Stimulated activated CD4-positive, alpha-beta T cell treated with anti-CD3 and anti-CD28 coated beads, Interleukin-12 subunit alpha, Interleukin-12 subunit beta, amount 100 ng/mL, for 4 hours (primary cell): ENCODE results near the gene ZEB1.
"Not testable (repeated sequence)": the region's sequence is repeated elsewhere in the genome, so short reads cannot be mapped to it uniquely, and the experiment has no call there.

Experiments used
- DNase-seq: peaks from one replicate; pipeline ENCODE4 v3.0.0-alpha.2; 2020

ZEB1 gene

DNA sequence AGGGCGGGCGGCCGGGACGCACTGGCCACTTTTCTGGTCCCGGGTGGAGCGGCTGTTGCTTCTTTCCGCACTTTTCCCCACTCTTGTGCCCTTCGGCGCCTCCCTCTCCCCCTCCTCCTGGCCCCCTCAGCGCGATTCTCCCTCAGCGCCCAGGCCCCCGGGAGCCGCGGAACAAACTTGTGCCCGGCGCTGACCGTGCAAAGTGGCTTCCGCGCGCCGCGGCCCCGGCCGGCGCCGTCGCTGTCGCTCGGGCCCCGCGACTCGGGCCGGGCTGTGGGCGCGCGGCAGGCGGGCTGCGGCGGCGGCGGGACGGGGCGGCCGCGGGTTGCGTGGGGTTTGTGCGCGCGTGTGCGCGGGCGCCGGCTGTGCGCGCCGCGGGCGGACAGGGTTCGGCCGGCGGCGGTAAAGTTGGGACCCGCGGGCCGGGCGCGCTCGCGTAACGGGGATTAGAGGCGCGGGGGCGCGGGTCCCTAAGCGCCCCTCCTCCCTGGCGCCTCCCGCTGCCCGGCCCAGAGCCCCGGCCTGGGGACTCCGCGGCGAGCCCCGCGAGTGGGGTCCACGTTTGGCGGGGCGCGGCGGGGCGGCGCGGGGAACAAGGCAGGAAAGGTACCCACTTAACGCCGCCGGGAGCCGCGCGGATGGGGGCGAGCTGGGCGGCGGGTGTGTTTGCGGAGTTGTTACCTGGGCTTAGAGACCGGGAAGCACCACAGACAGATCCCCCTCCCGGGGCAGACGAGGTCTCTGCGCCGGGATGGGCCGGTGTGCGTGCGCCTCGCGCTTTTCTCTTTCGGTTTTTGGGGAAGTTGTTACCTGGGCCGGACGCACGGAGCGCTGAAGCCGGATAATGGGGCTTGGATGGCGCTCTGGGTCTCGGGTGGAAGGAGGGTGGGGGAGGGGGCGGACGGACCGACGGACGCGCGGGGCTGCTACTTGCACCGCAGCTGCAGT, 860 bp downstream of the ZEB1 start:
- DNase-seq, result peak; percentile 51

DNA sequence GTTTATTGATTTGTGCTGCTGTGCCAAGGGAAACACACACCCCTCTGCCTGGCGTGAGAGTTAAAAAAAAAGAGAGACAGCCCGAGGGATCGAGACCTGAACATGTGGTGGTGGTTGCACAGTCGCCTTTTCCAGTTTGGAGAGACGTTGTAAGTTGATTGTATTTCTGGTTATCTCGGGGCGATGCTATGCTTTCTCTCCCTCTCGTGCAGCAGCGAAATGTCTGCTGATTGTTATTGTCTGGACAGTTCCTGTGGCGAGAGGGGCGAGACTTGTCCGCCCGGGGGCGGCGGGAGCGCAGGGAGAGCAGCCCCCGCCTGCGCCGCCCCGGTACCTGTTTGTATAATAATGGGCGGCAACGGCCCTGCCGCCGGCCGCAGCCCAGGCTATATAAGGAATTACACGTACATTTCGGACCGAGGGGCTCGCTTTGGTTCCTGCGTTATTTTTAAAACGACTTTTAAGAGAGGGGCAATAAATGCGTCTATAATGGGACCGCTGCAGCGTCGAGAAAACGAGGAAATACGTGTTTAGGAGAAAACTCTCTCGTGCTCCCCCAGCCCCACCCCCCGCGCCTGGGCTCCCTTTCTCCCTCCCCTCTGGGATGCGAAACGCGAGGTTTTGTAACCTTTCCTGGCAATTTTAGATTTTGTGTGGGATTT, 1.7 kb downstream of the ZEB1 start:
- peak; percentile 11 for DNase-seq

DNA sequence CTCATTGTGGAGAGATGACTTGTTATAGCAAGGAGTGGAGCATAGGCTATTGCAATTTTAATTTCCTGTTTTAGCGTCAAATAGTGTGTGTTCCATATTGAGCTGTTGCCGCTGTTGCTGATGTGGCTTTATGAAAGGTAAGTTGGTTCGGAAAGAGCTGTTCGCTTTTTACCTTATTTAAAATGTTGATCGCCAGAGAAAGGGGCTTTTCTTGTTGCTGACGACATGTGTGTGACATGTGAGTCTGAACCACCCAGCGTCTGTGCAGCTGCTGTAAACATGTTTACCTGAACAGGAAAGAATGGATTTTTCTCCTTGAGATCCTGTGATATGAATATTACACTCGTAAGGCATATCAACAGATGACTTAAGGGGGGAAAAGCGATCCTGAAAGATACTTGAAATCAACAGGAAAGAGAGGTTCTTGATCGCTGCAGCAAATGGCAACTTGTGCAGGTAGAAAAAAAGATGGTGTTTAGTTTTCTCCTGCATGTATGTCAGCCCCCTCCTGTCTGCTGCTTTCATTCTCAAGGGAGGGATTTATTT, 2.5 kb downstream of the ZEB1 start:
- DNase-seq, result no peak

DNA sequence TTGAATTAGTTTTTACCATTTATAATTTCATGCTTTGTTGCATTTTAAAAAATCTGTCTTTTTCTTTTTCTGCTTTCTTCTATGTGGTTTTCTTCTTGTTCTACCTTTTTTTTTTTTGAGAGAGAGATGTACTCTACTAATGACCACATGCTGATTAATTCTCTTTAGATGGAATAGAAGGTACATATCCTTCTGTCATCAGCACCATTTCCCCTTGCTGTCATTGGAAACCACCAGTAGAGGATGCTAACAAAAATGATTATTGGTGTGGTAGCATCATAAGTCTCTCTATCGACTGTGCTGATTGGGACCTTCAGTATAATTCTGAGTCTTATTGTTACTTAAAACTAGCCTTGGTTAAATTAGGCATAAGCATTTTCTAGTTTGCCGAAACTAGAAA, 3.6 kb downstream of the ZEB1 start:
- no peak for DNase-seq

DNA sequence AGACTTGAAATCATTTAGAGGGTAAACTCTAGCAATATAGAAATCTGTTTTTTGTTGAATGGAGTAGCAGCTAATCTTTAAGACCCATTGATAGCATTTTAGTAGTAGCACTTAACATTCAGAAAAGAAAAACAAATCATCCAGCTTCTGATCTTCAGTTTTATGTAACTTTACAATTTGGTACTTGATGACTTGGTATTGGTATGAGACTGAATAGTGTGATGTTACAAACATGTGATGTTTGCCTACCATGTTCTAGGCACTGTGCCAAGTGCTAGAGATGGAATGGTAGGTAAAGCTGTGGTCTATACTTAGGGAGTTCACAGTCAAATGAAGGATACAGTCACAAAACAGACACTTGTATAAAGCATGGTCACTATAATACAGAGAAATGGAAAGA, 21.3 kb downstream of the ZEB1 start:
- DNase-seq, result no peak

DNA sequence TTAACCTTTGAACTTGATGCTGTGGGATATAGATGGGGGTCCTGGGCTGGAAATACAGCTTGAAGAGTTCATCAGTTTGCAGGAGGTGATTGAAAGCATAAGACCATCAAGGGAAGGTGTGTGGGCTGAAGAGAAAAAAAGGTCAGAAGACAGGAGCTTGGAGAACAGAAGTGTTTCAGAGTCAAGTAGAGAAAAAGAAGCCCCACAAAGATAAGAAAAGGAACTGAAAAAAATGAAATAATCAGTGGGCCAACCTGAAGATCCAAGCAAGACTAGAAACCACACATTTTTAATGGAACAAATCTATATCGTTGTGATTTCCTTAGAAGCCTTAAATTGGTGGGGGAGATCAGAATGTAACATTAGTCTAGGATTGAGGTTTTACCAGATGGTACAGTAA, 22.5 kb downstream of the ZEB1 start:
- no peak for DNase-seq

DNA sequence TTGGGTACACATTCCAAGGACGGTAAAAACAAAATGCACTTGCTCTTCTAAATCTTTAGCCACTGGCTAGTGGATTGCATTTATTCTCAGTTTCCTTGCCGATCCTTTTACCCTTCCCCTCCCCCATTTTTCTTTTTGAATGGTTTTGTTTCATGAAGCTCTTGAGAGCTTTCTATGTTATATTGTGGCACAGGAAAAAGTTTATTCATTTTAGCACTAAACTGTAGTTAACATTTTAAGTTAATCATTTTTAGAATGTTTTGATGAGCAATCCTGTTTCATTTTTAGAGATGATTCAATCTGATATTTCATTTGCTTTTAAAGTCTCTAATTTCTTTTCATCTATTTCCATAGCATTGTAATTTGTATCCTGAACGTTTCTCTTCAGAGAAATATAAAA, 24.0 kb downstream of the ZEB1 start:
- DNase-seq, result no peak

DNA sequence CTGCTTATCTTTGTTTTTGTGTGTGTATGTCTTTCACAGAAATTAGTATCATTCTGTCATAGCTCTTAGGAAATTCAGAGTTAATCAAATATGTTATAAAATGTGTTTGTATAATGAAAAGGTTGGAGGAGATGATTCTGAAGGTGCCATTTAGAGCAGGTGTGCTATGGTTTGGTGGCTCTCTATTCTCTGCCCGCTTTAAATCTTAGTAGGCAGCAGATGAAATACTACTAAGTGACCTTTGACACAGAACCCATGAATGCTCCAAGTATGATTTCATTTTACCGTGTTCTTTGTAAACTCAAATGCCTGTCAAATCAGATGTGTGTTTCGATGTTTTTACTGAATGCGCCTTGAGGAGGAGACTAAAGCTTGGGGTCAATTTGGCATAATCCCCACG, 24.5 kb downstream of the ZEB1 start:
- no peak for DNase-seq

DNA sequence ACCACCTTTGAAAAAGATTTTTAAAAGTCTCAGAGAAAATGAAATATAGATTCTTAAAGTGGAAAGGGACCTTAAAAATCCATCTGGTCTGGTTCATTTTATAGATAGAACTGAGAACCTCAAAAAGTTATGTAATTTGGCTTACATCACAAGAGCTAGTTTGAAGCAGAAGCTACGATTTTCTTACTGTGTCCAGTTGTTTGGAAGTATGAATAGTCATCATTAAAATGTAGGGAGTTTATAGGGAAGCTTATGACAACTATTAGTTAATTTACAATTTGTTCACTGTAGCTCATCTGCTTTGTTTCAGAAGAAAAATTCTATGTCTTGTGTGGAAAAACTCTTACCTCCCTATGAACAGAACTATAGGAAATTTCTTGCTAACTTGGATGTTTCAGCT, 26.9 kb downstream of the ZEB1 start:
- DNase-seq, result no peak

DNA sequence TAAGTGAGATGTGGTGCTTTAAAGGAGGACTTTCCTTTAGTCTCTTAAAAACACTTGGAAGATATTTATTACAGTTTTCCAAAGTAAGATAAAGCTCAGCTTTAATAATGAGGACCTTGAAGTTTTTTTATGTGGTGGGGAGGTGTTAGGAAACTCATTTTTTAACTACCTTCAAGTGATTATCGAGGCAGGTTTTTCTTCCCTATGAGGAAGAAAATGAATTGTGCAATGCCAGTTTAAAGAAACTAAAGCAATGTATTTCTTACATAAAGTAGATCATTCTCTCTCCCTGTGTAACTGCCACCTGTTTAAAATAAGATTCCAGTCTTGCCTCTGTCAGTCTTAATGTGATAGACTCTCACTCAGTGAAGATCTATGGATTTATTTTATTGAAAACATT, 27.9 kb downstream of the ZEB1 start:
- DNase-seq, result no peak

DNA sequence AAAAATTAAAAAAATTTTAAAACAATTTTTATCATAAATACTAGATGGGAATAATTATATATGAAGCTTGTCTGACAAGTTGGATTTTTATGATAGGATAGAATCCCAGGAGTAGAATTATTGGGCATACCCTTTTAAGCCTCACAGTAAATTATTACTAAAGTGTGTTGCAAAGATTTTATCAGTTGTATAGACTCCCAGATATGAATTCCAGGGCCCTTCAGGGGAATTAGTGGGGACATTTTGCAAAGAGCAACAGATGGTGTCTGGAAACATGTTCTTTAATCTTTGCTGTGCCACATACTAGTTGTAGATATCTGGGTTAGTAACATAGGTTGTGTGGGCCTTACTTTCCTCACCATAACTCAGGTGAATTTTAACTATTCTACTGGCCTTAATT, 28.7 kb downstream of the ZEB1 start:
- no peak for DNase-seq

DNA sequence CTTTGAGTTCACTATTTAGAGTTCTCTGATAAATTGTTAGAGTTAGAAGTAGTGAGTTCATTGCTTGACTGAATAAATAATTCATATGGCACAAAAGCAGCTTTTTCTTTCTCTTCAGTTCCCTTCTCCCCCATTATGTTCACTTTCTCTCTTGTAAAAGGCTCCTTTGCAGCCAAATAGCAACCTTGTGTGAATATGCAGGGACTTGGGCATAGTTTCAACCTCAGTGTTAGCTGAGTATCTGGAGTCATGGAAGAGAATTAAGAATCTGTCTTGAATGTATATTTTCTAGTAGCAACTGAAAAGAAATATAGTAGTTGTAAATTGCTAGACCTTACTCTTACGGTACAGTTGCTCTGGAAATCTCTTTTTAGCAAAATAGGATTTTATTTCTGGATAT, 31.9 kb downstream of the ZEB1 start:
- no peak for DNase-seq

DNA sequence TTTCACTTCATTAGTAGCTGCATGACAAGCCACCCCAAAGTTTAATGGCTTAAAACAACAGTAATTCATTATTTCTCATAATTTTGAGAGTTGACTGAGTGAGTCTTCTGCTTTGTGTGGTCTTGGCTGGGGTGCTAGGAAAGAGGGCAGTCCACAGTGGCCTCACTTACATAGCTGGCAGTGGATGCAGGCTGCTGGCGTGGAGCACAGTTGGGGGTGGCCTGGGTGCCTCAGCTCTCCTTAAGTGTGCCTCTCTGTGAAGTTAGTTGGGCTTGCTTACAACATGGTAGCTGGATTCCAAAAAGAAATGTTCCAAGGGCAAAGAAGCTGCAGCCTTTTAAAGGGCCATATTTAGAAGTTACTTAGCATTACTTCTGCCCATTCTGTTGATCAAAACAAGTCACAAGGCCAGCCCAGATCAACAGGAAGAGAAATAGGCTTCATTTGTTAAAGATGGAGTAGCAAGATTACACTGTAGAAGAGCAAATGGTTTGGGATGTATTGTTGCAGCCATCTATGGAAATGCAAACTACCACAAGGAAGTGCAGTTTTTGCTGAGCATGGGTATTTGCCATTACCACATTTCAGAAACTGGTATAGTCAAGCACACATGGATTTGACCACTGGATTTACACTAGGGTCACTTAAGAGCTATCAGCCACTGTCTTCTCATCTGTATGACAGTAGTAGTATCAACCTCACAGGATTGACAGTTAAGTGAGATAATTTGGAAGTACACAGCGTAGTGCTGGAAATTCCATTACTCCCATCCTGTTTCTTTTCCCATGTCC, 33.6 kb downstream of the ZEB1 start:
- DNase-seq, result no peak

DNA sequence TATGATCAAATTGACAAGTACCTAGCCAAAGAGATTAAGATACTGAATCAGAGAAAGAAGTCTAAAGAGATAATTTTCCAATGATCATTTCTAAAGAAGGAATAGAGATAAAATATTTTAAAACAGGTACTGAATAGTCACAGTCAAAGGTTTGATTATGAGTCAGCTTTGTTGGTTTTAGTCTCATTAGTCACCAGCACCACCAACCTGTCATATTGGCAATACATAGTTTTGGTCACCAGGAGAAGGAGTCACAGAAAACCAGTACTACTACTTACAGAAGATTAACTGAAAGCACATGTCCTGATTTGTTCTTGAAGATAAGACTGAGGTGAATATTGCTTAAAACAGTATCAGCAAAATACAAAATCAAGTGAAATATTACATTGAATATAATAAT, 34.6 kb downstream of the ZEB1 start:
- no peak for DNase-seq

DNA sequence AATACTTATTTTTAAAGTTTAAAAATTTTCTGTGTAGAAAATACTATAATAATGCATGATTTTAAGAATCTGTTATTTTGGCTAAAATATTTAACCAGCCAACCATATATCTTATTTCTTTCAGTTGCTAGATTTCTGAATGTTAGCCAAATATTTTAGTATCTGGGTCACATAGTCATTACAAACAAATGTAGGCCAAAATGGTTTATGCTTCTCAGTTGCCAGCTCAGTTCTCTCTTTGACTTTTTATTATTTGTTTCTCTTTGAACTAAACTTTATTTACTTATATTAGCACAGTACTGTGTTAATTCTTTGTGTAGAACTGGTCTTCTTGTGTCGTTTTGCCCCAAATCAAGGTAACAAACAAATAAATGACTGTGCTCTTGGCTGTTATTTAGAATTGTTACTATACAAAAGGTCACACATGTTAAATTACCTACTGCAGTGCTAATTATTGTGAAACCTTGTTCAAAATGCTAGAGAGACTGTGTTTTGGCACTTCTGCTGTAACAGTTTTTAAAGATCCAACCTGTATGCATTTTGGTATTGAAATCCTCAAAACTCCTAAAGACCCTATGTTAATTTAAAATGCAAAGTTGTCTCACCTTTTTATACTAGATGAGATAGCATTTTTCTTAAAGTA, 39.8 kb downstream of the ZEB1 start:
- no peak for DNase-seq

DNA sequence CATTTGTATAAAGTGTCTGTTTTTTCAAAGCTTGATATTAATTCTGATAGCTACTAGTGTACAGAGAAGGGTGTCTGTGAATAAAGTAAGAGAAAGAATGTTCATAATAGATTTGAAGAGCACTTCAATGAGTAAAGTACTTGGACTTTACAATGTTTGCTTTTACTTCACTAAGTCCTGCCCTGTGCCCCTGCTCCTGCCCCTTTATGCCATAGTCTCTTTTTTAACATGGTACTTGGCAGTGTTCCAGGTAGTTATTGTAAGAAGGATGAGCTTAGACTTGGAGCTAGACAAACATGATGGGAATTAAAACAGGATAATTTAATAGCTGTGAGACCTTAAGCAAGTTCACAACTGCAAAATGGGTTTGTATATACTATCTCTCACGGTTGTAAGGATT, 41.0 kb downstream of the ZEB1 start:
- DNase-seq, result no peak

DNA sequence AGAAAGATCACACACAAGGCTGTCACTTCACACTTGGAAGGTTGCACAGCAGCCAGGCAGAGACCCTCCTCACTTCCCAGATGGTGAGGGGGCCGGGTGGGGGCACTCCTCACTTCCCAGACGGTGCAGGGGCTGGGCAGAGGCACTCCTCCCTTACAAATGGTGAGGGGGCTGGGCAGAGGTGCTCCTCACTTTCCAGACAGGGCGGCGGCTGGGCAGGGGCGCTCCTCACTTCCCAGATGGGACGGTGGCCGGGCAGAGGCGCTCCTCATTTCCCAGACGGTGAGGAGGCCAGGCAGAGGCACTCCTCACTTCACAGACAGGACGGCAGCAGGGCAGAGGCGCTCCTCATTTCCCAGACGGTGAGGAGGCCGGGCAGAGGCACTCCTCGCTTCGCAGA, 42.5 kb downstream of the ZEB1 start:
- DNase-seq, result not testable (repeated sequence)

DNA sequence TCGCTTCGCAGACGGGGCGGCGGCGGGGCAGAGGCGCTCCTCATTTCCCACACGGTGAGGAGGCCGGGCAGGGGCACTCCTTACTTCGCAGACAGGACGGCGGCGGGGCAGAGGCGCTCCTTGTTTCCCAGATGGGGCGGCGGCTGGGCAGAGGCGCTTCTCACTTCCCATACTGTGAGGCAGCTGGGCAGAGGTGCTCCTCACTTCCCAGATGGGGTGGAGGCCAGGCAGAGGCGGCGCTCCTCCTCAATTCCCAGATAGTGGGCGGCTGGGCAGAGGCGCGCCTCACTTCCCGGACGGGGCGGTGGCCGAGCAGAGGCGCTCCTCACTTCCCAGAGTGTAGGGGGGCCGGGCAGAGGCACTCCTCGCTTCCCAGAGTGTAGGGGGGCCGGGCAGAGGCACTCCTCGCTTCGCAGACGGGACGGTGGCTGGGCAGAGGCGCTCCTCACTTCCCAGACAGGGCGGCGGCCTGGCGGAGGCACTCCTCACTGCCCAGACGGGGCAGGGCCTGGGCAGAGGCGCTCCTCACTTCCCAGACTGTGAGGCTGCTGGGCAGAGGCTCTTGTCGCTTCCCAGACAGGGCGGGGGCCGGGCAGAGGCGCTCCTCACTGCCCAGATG, 43.1 kb downstream of the ZEB1 start:
- no peak for DNase-seq

DNA sequence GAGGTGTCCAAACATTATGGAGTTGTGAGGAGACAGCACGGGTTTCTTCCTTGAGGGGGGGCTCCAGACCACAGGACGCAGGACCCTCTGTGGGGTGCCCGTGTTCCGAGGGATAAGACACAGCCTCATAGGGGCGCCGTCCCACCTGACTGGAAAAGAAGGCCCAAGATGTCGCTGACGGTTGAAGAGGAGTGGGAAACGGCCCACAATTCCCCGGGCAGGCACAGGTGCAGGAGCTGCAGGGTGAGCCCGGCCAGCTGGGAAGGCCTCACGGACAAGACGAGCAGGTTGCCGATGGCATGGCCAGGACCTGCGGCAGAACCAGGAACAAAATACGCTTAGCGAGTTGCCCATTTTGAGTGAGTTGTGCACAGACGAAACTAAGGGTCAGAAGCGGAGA, 44.7 kb downstream of the ZEB1 start:
- not testable (repeated sequence) for DNase-seq

DNA sequence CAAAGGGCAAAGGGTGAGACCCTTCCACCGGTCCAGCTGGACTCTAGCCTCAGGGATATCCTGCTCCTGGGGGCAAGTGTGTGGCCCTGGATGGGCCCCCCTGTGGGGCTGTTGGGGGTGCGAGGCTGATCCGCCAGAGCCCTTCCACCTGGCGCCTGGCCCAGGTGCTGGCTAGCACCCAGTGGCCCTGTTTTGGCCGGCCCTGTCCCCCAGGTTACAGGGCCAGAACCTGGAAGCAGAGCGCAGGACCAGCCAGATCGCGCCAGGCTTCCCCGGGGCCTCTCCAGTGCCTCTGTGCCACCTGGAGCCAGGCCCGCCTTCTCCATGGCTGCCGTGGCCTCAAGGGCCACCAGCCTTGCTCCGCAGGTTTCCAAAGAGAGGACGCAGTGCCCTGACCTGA, 45.2 kb downstream of the ZEB1 start:
- DNase-seq, result not testable (repeated sequence)

DNA sequence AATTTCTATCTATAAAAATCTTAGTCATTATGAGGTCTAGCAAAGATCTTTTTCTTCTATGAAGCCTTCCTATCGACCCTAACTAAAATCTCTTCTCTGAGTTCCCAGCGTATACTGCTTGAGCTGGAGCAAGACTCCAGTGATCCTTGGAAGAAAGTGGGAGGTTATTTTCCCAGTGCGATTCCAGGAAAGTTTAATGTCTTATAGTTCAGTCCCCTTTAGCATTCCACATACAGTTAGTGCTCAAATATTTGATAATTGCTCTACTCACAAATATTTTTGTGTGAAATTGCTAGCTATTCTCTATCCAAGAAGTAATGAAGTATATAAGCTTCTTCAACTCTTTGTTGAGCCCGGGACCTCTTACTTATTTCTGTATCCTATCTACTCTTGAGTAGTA, 47.7 kb downstream of the ZEB1 start:
- DNase-seq, result no peak

DNA sequence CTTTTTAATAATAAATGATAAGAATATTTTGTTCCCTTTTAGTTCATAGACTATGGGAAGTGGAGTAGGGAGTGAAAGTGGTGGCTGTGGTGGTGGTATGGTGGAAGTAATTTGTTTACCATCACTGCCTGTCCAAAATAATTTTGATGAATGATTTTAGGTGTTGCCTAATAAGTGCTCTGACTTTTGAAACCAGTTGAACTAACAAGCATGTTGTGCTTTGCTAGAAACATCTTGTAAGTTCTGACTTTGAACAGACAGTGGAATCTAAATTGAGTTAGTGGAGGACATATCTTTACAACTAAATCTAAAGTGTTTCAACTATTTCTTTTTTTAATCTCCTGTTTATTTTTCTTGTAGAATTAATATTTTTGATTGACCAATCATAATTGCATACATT, 49.7 kb downstream of the ZEB1 start:
- no peak for DNase-seq
